Erythroblast (primary cell): ENCODE results near the gene MAP2K6.

Source experiments
- GATA1 ChIP-seq: IDR thresholded peaks from 2 replicates; pipeline ENCODE4 v1.6.1; 2011; ENCODE audit warnings: low read depth, mild to moderate bottlenecking, control low read depth, low read length, moderate library complexity
- POLR2A ChIP-seq: IDR thresholded peaks from 2 replicates; pipeline ENCODE4 v1.6.1; 2011; ENCODE audit warnings: mild to moderate bottlenecking, low read length

GRCh38 chr17:69503711-69504110 is 89.2 kb downstream of the MAP2K6 start:
- TF ChIP-seq POLR2A (no peak), GATA1 (no peak)
